ENCODE data around the gene ZNF334. TPM values are rescaled to one million over a fixed set of nuclear protein-coding genes. Genes with fewer than 3 reads are reported as not detected.

ZNF334 gene
- total RNA-seq, 1 experiment from 2014 or later = 0.12 TPM

DNA sequence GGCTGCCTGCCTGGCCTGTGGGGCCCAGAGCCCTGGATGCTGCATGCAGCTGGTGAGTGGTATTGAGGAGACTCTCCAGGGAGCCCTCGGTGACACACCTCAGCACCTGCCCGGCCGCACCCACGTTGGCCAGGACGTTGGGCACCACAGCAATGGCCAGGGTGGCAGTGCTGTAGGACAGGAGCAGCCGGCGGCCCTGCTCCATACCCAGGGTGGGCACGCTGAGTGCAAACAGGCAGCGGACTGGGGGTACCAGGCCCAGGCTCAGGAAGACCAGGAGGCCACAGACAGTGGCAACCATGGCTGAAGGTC lies 32.4 kb upstream of the ZNF334 start:
- no peak for DNase-seq (ENCODE audit: low spot score)

DNA sequence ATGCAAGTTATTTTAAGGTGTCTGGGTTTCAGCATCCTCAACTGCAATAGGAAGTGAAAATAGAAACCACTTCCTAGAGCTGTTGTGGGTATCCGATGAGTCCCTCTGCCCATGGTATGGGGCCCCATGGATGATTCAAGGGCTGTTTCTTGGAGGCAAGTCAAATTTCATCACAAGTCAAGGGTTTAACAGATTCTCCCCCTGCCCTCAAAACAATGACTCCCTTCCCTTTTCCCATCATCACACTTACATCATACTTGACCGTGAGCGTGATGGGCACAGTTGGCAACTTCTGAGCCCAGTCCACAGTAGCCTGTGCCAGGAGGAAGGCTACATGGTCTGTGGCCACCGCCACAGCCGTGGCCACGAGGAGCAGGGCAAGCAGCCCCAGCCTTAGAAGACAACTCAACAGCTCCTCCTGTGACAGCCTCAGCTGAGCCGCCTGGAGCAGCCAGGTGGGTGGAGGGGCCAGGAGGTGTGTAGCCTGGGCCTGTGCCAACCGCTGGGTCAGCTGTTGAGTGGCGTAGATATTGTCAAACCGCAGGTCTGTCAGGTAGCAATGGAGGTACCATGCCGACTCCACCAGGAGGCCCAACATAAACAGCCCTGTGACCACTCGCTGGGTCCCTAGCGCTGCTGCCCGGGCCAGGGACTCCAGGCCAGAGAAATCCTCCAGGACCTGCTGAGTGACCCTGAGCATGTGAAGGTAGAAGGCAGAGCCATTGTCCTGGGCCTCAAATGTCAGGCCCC lies 31.9 kb upstream of the ZNF334 start:
- DNase-seq (ENCODE audit: low spot score) = no peak

DNA sequence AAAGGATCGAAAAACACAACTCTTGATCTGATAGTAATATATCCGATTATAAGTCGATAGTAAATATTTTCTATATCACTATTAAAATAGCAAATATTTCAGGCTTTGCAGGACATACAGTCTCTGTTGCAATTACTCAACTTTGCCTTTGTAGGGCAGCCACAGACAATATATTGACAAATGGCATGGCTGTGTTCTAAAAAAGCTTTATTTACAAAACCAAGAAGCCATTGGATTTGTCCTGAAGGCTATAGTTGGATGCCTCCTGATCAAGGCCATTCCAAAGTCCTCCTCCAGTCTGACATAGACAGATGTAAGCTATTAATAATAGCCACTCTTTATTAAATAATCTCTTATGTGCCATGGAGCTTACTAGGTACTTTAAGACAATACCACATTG lies 31.2 kb upstream of the ZNF334 start:
- no peak for DNase-seq (ENCODE audit: low spot score)

DNA sequence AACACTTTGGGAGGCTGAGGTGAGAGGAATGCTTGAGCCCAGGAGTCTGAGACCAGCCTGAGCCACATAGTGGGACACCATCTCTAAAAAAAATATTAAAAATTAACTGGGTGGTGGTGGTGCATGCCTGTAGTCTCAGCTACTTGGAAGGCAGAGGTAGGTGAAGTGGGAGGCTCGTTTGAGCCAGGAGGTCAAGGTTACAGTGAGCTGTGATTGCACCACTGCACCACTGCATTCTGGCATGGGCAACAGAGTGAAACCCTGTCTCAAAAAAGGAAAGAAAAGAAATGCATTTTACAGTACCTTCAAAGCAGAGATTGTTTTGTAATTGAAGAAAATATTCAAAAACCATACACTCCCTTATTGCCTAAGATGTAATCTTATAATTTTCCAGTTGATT lies 30.6 kb upstream of the ZNF334 start:
- no peak for DNase-seq (ENCODE audit: low spot score)

DNA sequence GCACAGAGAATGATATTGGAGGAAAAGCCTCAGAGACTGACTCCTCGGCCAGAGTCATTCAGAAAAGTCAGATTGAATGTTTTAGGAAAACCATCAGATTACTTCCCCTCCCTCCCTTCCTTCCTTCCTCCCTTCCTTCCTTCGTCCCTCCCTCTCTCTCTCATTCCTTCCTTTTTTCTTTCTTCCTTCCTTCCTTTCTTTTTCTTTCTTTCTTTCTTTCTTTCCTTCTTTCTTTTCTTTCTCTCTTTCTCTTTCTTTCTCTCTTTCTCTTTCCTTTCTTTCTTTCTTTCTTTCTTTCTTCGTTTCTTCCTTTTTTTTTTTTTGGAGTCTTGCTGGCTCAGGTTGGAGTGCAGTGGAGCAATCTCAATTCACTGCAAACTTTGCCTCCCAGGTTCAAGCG lies 29.7 kb upstream of the ZNF334 start:
- no peak for DNase-seq (ENCODE audit: low spot score)

DNA sequence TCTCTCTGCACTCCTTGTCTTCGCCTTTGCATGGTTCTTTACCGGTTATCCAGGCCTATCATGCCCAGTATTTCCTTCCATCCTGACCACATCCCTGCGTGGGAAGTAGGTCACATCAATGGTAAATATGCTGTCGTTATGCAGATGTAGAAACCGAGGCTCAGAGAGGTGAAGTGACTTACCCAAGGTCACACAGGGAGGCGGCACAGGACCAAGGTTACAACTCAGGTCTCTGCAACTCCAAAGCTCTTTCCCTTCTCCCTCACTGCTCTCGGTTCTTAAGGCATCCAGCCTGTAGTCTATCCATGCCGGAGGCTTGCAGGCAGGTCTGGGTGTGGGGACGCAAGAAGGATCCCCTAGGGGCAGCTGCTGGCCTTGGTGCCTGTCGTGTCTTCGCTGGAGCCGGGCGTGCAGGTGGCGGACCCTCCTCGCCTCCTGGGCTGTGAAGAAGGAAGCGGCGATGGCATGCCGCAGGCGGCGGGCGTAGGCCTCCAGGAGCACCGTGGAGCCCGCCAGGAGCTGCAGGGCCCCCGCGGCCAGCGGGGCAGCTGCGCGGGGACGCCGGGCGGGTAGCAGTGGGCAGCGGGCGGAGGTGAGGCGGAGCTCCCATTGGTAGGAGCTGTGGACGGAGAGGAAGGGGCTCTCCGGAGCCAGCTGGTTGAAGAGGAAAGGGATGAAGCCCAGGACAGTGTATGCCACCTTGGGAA lies 28.0 kb upstream of the ZNF334 start:
- no peak for DNase-seq (ENCODE audit: low spot score)

DNA sequence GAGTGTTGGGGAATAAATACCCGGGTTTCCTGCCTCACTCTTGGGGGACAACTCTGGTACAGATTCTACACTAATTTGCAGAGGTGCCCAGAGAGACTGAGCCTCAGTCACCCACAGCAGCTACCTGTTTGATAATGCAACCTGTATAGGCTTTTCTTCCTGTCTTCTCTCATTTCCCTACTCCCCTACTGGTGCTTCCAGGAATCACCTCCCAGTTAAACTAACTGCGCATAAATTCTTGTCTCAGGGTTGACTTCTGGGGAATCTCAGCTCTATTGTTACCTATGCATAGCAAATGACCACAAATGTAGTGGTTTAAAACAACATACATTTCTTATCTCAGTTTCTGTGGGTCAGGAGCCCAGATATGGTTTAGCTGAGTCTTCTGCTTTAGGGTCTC lies 25.8 kb upstream of the ZNF334 start:
- DNase-seq (ENCODE audit: low spot score) = no peak

DNA sequence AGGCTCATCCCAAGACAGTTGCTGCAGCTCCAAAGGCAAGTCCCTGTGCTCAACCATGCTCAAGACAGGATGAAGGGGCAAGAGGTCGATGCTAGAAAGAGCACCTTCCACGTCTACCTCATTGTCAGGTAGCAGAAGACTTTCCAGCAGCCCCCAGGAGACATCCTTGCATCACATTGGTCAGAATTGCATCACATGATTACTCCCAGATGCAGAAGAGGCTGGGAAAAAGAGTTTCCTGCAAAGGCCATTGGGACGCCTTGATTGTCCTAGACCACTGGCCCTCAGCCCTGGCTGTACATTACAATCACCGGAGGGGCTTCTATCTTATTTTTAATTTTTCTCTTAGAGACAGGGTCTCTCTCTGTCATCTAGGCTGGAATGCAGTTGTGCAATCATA lies 17.3 kb upstream of the ZNF334 start:
- DNase-seq (ENCODE audit: low spot score) = no peak

DNA sequence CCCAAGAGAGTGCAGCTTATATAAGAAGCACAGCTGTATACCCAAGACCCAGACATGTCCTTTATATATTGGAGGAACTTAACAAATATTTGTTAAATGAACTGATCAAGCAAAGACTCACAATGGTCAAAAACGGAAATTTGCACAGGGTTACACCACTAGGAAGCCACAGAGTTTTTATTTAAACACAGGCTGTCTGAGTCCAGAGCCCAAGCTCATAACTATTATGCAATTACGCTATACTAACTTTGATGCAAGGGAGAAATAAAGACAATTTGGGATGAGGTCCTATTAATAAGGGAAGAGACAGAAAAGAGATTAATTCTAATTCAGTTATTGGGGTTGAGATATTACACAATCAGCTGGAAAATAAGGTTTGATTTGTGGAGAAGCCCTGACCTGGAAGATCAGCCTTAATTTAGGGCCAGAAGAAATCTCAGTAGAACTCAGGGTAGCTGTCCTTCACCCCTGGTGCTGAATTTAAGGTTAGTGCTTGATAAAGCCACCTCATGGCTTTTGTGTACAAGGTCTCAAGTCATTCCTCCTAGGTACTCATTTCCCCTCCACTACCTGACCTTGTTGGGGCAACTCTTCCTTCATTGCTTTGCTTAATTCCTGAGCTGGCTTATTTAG lies 10.5 kb upstream of the ZNF334 start:
- DNase-seq (ENCODE audit: low spot score) = peak; percentile 10

DNA sequence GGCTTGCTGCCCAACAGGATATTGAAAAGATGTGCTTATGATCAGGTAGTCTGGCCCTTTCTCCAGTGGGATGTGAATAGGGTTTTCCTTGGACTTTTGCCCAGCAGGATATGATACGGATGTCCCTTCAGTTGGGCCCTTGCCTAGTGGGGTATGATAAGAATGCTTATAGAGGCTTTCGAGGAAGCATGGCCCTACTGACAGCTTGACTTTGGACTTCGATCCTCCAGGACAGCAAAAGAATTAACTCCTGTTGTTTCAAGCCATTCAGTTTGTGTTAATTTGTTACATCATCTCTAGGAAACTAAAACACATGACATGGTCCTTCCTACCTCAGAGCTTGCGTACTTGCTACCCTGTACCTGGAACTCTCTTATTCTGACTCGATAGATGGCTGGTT lies 9.7 kb upstream of the ZNF334 start:
- no peak for DNase-seq (ENCODE audit: low spot score)

DNA sequence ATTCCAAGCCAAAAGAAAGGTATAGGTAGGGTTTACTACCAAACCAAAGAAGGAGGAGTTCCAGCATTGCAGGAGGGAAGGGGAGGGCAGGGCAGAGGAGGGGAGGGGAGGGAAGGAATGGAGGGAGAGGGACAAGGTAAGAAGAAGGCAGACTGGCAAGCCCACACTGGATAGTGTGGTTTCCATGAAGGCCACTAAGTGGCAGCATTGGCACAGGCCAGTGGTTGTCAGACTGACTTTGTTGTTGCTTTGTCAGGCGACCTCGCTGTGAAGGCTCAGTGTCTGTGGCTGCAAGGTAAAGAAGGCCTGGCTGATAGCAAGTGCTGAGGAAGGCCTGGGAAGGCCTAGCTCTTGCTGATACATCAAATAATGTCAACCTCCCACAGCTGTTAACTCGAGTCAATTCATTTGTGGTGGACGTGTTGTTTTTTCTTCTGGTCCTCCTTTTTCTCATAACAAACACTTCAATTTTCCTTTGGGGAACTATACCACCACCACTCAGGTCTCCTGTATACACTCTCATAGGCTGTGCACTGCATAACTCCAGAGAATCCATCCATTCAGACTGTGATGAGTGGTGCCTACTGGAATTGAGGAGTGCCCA lies 7.7 kb upstream of the ZNF334 start:
- peak; percentile 63 for DNase-seq (ENCODE audit: low spot score)

DNA sequence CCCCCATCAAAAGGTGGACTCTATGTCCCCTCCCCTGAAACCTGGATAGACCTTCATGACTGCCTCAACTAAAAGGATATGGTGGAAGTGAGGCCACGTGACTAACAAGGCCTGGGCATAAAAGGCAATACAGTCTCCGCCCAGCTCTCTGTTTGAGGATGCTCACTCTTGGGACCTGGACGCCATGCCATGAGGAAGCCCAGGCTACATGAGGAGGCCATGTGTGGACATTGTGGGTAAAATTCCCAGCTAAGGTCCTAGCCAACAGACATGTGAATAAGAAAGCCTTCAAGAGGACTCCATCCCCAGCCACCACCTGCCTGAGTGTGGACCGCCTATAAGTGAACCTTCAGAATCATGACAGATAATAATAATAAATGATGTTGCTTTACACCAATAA lies 7.2 kb upstream of the ZNF334 start:
- no peak for DNase-seq (ENCODE audit: low spot score)

DNA sequence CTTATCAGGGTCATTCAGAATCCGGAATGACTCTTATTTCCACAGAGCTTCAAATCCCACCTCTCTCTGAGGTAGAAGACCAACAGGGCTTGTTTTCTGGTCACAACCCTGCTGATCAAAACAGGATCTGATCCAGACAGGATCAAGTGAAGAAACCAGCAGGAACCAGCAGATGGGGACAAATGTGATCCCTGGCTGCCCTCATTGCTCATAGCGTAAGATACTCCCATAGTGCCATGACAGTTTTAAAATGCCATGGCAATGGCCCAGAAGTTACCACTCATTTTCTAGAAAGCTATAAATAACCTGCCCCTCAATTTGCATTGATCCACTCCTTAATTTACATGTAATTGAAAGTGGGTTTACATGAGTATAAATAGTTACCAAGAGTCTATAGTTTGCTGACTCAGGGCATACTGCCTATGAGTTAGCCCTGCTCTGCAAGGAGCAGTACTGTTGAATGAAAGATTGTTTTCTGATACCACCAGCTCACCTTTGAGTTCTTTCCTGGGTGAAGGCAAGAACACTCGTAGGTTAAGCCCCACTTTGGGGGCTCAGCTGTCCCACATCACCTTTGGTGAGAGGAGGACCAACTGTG lies 6.2 kb upstream of the ZNF334 start:
- DNase-seq (ENCODE audit: low spot score) = no peak

DNA sequence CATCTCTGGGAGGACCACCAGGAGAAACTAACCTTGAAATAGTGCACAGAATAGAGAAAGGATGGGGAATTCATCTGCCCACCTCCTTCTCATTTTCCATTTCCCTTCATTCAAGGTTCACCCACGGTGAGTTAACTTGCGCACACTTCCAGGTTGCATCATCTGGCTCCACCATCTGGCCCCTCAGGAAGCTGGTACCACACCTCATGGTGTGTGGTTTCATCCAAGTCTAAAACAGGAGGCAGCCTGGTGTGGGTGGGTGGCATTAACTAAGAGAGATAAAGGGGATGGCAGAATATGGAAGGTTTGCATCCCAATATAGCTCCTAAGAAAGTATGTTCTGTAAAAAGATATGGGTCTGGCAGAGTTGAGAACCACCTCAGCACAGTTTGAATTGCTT lies 3.8 kb downstream of the ZNF334 start:
- no peak for DNase-seq (ENCODE audit: low spot score)

DNA sequence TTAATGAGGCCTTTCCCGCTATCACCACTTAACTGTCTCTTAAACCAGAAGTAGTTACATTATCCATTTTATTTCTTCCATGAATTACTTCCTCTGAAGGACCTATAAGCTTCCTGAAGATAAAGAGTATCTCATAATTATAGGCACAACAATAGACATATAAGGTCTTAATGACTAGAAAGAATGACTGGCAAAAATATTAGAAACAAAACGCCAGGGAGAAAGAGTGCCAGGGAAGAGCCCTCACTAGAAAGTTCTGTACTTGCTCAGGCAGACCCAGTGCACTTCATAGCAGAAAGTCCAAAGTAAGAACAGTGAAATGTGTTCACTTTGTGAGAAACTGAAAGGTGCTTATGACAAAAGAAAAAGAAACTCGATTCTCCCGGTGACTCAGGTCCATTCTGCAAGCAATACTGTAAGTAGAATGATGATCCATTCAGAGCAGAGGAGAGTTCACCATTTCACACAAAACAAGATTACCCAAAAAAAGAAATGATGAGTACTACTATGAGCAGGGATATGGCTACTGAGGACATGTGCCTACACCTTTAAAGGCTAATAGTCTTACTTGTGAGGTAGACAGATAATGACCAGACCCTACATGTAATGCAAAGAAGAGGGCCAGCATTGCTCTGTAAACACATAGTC lies 5.5 kb downstream of the ZNF334 start:
- DNase-seq (ENCODE audit: low spot score) = no peak

DNA sequence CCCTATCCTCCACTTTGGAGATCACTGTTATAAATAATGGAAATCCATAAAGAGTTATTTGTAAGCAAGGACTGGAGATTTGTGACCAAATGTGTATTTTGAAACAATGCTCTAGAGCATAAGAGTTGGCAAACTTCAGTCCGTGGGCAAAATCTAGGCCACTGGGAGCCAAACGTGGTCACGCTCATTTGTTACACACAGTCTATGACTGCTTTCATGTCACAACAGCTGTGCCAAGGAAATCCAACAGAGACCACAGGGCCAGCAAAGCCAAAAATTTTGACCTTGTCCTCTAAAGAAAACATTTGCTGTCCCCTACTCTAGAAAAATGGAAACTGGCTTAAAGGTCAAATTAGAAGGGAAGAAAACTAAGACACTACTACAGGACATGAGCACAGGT lies 7.9 kb downstream of the ZNF334 start:
- DNase-seq (ENCODE audit: low spot score) = no peak

DNA sequence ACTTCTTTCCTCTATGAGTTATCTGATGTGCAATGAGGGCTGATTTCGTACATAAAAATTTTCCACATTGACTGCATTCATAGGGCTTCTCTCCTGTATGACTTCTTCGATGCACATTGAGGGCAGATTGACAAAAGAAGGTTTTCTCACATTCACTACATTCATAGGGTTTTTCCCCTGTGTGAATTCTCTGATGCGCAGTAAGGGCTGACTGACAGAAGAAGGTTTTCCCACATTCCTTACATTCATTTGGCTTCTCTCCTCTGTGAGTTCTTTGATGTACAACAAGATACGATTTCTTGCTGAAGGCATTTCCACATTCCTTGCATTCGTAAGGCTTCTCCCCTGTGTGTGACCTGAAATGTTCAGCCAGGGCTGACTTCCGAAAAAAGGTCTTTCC lies 11.4 kb downstream of the ZNF334 start:
- DNase-seq (ENCODE audit: low spot score) = no peak

DNA sequence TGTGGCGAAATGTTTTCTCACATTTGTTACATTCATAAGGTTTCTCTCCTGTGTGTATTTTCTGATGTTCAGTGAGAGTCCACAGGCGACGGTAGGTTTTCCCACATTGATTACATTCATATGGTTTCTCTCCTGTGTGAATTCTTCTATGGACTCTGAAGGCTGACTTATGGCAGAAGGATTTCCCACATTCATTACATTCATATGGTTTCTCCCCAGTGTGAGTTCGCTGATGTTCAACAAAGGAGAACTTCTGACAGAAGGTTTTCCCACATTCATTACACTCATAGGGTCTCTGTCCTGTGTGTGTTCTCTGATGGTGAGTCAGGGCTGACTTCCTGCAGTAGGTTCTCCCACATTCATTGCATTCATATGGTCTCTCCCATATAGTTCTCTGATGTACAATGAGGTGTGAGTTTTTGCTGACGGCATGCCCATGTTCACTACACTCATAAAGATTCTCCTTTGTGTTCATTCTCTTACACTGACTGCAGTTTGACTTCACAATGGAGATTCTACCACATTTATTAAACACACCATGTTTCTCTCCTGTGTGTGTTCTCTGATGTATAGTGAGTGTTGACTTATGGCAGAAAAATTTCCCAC lies 11.9 kb downstream of the ZNF334 start:
- DNase-seq (ENCODE audit: low spot score) = no peak

DNA sequence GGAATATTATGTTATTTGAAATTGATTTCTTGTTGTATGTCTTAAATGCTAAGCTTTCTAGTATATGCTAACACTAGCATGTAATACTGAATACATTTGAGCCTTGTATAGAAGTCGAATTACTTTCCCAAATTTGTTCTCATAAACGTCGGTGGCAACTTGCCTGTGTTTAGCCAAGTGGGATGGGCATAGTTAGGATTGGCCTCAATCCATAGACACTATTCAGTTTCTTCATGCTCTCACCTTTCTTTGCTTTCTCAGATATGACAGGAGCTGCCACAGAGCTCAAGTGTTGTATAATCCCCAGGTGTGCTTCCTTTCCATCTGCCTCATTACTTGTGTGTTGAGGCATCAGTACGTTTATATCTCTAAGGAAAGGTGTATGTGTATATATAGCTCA lies 19.3 kb downstream of the ZNF334 start:
- no peak for DNase-seq (ENCODE audit: low spot score)

DNA sequence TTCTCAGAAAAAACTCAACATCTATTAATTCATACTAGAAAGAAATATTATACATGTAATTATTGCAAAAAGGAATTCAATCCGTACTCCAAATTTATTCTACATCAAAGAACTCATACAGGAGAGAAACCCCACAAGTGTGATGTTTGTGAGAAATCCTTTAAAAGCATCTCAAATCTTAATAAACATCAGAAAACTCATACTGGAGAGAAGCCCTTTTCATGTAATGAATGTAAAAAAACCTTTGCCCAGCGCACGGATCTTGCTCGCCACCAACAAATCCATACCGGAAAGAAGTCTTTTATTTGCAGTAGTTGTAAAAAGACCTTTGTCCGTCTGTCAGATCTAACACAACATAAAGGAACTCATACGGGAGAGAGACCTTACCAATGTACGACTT lies 22.0 kb downstream of the ZNF334 start:
- no peak for DNase-seq (ENCODE audit: low spot score)

DNA sequence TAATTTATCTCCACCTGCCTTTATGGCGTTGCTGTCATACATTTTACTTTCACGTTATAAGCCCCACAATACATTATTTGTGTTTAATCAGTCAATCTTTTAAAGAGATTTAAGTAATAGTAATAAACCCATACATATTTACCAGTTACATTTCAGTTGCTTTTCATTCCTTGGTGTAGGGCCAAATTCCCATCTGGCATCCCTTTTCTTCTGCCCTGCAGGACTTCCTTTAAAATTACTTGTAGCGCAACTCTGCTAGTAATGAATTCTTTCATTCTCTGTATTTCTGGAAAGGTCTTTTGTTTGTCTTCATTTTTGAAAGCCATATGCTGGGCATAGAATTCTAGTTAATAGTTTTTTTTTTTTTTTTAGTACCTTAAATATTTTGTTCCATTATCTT lies 24.9 kb downstream of the ZNF334 start:
- no peak for DNase-seq (ENCODE audit: low spot score)

DNA sequence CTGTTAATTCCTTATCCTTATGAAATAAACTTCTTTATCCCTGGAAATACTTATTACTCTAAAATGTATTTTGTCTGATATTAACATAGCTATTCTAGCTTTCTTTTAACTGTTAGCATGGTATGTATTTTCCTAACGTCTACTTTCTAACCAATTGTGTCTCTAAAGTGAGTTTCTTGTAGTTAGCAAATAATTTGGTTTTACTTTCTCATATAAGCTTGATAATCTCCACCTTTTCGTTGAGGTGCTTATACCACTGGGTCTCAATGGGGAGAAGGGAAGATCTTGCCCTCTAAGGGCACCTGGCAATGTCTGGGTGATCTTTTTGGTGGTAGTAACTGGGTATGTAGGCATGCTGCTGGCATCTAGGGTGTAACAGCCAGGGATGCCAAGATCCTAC lies 25.7 kb downstream of the ZNF334 start:
- DNase-seq (ENCODE audit: low spot score) = no peak
